NCI-H2227 (cell line): ENCODE measurements around the gene ADM2.

Source experiments
- DNase-seq: peaks from one replicate; lab custom pipeline; 2025; ENCODE audit not compliant: unreplicated experiment; lab: John Stamatoyannopoulos, UW

ADM2 gene

DNA sequence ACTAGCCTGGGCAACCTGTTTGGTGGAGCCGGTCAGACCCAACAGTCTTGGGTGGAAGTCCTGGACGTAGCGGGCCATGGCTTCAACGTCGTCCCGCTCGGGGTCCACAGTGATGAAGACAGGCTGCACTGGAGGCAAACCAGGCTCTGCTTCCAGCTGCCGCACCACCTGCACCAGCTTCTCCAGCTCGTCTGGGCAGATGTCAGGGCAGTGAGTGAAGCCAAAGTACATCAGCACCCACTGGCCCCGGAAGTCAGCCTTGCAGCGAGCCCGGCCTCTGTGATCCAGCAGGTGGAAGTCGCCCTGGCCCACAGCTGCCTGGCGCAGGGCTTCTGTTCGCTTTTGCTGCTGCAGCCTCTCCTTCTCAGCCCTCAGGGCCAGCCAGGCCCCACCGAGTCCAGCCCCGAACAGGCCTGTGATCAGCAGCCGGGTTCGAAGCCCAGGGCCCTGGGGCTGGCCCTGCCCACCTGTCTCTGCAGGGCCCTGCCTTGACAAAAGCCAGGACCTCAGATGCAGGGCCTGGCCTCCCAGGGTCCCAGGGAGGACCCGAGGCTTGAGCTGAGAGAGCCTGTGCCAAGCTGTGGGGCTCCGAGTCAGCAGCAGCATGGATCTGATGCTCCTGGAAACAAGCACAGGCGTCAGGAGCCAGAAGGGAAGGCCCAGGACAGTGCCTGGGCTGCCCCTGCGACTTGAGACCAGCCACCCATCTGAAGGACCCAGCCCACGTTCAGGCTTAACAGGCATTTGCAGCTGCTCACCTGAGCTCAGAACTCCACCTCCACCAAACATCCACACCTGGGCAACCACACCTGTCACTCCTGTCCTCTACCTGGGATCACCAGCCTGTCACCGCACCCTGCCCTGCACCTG lies 42.7 kb downstream of the ADM2 start:
- DNase-seq, result no peak

GRCh38 chr22:50524676-50525103 lies 43.3 kb downstream of the ADM2 start:
- no peak for DNase-seq

DNA sequence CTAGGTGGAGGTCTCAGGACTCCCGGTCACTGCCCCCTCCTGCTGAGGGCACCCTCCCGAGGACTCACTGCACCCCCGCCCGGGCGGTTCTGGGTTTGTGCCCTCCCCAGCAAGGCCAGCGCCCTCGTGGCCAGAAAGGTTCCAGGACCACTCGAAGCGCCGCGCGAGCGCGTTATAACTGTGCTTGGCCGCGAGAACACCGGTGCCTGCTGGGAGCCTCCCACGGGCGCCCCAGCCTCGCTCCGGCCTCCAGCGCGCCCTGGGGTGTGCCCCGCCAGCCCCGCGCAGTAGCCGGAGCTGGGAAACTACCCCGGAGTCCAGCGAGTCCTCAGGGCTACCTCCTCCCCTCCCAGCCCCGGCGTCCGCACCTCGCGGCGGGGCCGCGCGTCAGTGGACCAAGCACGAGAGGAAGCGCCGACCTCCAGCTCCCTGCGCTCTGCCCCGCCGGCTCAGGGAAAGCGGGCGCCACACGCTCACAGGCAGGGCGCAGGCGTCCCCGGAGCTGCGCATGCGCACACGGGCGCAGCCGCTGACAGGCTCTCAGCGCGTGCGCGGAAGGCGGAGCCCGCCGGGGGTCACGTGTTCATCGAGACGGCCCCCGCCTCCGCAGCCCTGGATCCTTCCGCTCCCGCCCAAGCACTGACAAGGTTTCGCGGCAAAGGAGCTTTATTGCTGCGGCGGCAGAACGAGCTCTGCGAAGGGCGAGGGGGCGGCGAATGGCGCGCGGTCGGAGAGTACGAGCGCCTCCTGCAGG lies 43.9 kb downstream of the ADM2 start, which contains the start of gene SCO2:
Gene SCO2 (minus strand): TSS at position 495 of the 754 bp plus-strand sequence. CDS start 1,187 bp downstream, outside the sequence.
- peak; percentile 96 for DNase-seq

DNA sequence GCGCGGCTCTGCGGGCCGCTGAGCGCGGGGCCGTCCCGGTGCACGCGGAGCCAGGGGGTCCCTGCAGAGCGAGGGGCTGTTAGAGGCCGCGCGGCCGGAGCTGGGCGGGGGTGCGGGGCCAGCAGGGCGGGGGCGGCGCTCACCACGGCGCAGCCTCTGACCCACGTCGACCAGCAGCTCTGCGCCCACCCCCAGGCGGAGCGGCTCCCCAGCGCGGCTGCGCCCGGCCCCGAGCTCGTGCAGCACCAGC lies 44.4 kb downstream of the ADM2 start:
- DNase-seq, result no peak

DNA sequence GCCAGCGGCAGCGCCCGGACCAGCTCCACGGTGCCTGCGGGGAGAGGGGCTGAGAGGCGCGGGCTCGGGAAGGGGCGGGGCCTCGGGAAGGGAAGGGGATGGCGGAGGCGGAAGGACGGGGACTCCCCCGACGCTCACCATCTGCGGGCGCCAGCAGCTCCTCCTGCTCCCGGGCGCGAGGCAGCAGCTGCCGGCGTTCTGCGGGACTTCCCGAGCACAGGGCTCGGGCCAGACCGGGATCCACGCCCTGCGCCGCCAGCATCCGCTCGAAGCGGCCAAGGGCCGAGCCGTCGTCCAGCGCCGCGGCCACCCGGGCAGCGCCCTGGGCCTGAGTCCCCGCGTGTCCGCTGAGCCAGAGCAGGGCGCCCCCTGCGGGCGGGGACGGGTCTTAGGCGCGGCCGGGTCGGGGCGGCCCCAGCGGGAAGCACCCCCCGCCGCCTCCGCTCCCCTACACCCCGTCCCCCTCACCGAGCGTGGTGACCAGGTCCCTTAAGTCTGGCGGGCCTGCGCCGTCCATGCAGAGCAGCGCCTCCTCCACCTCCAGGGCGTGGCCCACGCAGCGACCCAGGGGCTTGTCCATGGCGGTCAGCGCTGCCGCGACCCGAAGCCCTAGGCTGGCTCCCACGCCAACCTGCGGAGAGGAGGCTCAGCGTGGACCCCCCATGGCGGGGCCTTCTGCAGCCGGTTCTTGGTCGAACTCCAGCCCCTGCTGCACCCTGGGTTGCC lies 44.9 kb downstream of the ADM2 start:
- DNase-seq, result peak; percentile 80

DNA sequence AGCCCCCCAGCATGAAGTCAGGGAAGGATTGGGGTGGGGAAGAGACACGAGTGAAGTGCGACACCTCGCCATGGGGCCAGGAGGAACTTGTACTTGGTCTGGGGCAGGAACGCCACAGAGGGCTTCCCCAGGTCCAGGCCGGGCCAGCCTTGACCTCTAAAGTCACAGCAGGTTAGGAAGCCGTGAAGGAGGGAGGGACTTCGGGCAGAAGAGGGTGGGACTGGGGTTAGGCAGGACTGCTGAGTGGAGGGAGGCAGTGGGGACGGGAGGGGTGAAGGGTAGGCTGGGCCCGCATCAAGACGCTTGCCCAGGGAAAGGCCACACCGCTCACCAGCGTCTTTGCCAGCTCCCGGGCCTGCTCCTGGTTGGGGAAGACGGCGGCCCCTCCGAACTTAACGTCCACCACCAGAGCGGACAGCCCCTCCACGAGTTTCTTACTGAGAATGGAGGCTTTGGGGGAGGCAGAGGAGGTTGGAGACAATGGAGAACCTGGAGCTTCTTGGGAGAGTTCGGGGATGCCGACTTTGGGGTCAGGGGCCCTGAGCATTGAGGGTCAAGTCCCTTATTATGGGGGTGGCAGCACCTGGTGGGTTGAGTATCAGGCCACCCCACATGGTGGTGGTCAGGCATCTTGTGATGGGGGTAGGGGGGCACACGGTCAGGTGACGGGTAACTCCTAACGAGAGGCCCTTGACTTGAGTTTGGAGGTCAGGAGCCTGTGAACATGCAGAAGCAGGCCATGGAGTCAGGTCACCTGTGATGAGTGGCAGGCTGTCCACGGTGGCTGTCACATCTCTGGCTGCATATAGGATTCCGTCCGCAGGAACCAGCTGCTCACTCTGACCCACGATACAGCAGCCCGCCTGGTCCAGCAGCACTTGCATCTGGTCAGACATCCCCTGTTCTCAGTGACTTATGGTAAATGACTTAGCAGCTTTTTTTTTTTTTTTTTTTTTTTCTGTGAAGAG lies 45.8 kb downstream of the ADM2 start:
- DNase-seq, result no peak

DNA sequence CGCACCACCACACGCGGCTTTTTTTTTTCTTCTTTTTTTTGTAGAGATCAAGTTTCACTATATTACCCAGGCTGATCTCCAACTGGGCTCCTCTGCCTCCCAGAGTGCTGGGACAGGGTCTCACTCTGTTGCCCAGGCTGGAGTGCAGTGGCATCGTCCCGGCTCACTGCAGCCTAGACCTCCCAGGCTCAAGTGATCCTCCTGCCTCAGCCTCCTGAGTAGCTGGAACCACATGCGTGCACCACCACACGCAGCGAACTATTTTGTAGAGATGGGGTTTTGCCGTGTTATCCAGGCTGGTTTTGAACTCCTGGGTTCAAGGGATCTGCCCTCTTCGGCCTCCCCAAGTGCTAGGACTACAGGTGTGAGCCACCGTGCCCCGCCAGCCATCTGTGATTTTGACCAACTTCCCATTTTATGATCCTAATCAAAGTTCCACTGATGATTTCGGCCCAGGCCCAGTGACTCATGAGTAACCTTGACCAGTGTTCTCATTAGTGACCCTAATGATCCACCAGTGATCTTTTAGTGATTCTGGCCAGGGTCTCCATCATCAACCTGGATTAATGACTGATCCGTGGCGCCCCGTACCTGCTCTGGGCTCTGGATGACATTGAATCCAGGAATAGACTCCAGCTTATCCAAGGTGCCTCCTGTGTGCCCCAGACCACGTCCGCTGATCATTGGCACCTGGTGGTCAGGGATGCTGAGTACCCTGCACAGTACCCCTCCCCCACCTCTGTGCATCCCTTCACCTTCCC lies 46.8 kb downstream of the ADM2 start:
- DNase-seq, result no peak

DNA sequence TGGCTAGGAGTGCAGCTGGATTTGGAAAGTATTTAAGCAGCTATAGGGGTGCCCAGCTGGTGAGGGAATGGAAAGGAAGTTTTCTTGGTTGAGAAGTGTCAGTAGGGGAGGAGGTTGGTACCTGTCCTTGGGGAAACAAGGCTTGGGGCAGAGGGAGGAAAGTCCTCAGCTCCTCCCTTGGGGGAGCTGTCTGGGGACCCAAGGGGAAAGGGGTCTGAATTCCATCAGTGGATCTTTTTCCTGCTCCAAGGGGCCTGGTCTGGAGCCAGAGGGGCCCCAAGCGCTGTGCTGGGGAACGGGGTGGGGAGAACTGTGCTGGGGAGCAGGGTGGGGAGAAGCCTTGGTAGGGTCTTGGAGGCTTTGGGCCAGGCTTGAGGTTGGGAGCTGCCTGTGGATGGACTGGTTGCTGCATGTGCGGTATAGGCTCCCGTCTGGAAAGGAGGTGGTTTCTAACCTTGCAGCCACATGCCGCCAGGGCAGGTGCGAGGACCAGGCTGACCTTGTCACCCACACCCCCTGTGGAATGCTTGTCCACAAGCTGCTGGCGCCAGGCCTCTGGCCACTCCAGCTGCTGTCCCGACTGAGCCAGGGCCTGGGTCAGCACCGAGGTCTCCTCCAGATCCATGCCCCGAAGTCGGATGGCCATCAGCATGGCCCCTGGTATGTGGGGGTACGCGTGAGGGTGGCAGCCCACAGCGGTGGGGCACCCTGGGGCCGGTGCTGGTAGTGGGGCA lies 47.5 kb downstream of the ADM2 start:
- no peak for DNase-seq

DNA sequence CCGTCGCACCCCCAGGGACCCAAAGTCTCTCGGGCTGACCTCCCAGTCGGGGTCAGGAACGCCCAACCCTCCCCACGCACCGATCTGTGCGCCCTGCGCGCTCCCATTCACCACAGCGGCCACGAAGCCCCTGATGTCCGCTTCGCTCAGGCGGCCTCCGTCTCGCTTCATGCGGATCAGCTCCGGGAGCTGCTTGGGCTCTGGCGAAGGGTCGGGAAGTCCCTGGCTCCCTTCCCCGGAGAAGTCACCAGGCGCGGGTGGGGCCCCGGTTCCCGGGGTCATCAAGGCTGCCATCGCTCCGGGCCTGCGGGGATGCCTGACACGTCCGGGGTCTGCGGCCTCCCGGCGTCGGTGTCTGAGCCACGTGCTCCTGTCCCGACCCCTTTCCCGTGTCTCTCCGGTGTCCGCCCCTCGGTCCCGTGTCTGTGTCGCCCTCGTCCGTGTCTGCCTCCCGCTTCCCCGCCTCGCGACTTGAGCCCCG lies 48.1 kb downstream of the ADM2 start:
- no peak for DNase-seq

GRCh38 chr22:50529897-50530579 lies 48.7 kb downstream of the ADM2 start, which contains the start of gene TYMP:
Gene TYMP (minus strand): TSS chr22:50530012. CDS start chr22:50529709, 303 bp downstream.
- DNase-seq, result no peak

GRCh38 chr22:50530580-50530876 lies 49.2 kb downstream of the ADM2 start:
- DNase-seq, result no peak

DNA sequence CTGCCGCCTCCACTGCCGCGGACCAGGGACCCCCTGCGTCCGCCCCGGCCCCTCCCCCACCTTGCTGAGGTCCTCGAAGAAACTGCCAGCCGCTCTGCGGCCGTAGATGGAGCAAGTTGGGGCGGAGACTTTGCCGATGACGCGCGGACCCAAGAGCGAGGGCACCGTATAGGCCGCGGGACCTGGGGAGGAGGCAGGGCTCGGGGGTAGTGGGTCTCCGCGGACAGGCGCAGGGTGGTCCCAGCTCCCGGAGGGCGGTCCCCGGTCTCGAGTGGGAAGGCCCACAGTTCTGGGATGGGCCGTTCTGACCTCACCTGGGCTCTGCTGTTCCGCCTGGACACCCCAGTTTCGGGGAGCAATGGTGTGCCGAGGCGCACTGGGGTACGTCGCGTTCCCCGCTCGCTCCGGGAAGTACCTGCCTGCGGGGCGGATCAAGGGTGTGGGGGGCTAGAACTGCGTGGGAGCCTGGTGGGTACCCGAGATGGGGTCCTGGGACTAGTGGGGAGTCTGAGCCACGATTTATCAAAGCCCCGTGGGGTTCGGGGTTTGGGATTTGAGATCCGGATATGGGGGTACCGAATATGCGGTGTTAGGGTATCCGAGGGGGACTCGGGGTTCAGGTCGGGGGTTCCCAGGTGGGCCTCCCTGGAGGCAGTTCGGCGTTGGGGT lies 49.7 kb downstream of the ADM2 start:
- no peak for DNase-seq

GRCh38 chr22:50531546-50531961 lies 50.2 kb downstream of the ADM2 start:
- DNase-seq, result peak; percentile 50

DNA sequence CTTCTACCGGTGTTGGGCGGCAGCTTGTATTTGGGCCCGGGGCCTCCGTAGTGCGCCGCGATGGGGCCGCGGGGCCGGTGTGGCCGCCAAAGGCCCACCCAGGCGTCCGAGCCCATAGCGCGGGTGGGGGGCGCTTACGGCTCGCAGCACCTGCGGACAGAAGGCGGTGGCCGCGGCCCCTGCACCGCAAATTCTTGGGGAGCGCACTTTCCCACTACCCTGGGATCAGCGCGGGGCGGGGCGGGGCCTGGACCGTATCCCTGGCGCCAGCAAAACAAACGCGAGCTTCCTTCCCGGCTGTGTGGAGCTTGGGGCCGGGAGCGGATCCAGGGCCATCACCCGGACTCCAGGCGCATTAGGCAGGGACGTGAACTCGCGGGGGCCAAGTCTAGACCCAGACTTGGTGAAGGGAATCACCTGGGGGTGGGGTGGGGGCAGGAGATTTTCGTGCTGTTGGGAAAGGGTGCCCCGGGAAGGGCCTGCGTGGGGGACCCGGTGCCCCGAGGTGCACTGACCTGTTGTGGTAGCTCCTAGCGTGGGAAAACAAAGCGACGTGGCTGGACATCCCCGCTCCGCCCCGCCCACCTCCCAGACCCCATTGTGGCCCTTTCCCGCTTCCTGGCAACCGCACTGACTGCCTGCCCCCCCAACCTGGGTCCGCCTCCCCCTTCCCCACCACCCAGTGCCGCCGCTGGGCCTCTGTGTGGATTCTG lies 50.8 kb downstream of the ADM2 start:
- peak; percentile 50 for DNase-seq

GRCh38 chr22:50532824-50533796 lies 51.8 kb downstream of the ADM2 start:
- no peak for DNase-seq
